Lower leg skin (tissue), 3 donors: ENCODE data around the gene PCDHGA1.

Experiments
- CTCF ChIP-seq, 3 donors: fragments of 450-650 bp; IDR thresholded peaks; one replicate each; pipeline ENCODE4 v1.5.1; 2016; ENCODE audit warnings: antibody characterized with exemption in 3 of 3, mild to moderate bottlenecking in 3 of 3, moderate library complexity in 2 of 3
- POLR2A ChIP-seq, 2 donors: fragments of 450-650 bp; IDR thresholded peaks; one replicate each; pipeline ENCODE4 v1.6.1; 2016 to 2017; ENCODE audit warnings: antibody characterized with exemption in 2 of 2, mild to moderate bottlenecking in 1 of 2, moderate library complexity in 1 of 2

GRCh38 chr5:141319699-141320098 is 10.6 kb upstream of the PCDHGA1 start:
- TF ChIP-seq CTCF (IDR thresholded peaks at IDR 0.05) (no peak), POLR2A (IDR thresholded peaks at IDR 0.05) (no peak)
